Measurements from ENCODE around the gene TRIM54. TPM values are rescaled to one million over a fixed set of nuclear protein-coding genes. Genes with fewer than 3 reads are reported as not detected.

Gene TRIM54
- total RNA-seq, 1 experiment from 2014 or later: 9.8 TPM

DNA sequence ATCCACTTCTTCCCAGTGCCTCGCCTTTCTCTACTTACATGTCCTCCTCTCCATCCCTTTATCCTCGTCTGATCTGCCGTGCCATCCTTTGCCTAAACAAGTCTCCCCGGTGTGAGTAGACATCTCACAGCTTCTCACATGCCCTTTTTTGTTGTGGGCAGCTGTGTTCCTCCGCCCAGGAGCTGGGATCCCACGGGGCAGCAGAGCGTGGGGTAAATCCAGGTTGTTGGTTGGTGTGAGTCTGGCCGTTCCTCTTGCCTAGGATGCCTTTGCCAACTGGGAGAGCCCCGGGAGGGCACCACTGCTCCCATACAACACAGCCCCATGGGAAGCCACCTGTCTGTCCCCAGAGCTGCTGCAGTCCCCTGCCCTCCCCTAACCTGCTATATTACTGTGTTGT, 41.8 kb upstream of the TRIM54 start:
- Histone ChIP-seq H3K4me1 (replicated peaks; ENCODE audit: insufficient read depth) (no peaks in the 10 kb centered on the region), H3F3A (ENCODE audit: insufficient read depth, low read depth) (peaks cover under 1% of the 10 kb centered on the region; the same call in 1 of the 2 replicates), H3K4me2 (no peak overlapping the region), H3K27ac (no peak overlapping the region), H3K27me3 (ENCODE audit: insufficient read depth, low read depth) (no peaks in the 10 kb centered on the region), H3K4me3 (no peak overlapping the region), H3K36me3 (ENCODE audit: low read depth) (peaks cover 3% of the 10 kb centered on the region; the same call in 1 of the 2 replicates), H3K9me2 (ENCODE audit: insufficient read depth) (no peaks in the 10 kb centered on the region), H4K20me1 (ENCODE audit: insufficient read depth) (no peaks in the 10 kb centered on the region), H3K79me2 (ENCODE audit: low read depth) (no peaks in the 10 kb centered on the region), H3K9me3 (ENCODE audit: insufficient read depth, low read depth) (no peaks in the 10 kb centered on the region), H2AFZ (no peak overlapping the region)
- BruUV-seq (replicated peaks): no TSS peak
- TF ChIP-seq EZH2 (IDR thresholded peaks at IDR 0.05; ENCODE audit: low read depth): no peak
- TF ChIP-seq, protein P1, sequence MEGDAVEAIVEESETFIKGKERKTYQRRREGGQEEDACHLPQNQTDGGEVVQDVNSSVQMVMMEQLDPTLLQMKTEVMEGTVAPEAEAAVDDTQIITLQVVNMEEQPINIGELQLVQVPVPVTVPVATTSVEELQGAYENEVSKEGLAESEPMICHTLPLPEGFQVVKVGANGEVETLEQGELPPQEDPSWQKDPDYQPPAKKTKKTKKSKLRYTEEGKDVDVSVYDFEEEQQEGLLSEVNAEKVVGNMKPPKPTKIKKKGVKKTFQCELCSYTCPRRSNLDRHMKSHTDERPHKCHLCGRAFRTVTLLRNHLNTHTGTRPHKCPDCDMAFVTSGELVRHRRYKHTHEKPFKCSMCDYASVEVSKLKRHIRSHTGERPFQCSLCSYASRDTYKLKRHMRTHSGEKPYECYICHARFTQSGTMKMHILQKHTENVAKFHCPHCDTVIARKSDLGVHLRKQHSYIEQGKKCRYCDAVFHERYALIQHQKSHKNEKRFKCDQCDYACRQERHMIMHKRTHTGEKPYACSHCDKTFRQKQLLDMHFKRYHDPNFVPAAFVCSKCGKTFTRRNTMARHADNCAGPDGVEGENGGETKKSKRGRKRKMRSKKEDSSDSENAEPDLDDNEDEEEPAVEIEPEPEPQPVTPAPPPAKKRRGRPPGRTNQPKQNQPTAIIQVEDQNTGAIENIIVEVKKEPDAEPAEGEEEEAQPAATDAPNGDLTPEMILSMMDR (conservative IDR thresholded peaks at IDR 0.05): no peak
- ChIA-PET POLR2A (ENCODE audit: unreplicated experiment) (no interaction called here), CTCF (no interaction called here)
- no peak for DNase-seq
- intact Hi-C loops (cut with micrococcal nuclease; ENCODE audit: unreplicated experiment): no loop called here

DNA sequence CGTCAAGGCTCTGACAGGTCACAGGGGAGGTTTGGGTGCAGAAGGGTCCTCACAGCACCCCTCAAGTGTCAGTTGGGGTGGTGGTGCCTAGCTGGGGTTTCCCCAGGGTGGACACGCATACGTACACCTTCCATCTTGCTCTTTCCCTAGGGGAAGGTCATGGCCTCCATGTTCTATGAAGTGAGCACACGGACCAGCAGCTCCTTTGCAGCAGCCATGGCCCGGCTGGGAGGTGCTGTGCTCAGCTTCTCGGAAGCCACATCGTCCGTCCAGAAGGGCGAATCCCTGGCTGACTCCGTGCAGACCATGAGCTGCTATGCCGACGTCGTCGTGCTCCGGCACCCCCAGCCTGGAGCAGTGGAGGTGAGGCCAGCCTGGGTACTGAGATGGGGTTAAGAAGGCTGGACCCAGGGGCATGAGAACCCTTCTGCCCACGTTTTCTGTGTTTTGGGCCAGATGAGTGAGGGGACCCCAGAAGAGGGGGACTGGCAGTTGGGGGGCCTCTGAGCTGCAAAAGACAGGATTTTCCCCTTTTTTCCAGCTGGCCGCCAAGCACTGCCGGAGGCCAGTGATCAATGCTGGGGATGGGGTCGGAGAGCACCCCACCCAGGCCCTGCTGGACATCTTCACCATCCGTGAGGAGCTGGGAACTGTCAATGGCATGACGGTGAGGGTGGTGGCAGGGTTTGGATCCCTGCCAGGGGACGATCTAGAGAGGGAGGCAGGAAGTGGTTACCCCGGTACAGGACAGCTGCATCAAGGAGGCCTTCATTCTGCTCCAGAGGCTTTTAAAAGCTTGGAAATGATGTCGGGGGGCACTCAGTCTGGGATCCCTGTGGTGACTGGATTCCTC, 40.2 kb upstream of the TRIM54 start:
- ChIA-PET CTCF (interaction anchor here (0.6 to 0.7 kb wide), 2 partner anchors 61 to 154 kb away, joined by 4 to 26 read pairs; no protein-coding TSS in a partner anchor), POLR2A (ENCODE audit: unreplicated experiment) (no interaction called here)
- intact Hi-C loops (cut with micrococcal nuclease; ENCODE audit: unreplicated experiment): no loop called here
- TF ChIP-seq, protein P1 (conservative IDR thresholded peaks at IDR 0.05): no peak
- no peak for TF ChIP-seq EZH2 (IDR thresholded peaks at IDR 0.05; ENCODE audit: low read depth)
- Histone ChIP-seq H4K20me1 (ENCODE audit: insufficient read depth) (no peaks in the 10 kb centered on the region), H3K9me3 (ENCODE audit: insufficient read depth, low read depth) (no peaks in the 10 kb centered on the region), H3K36me3 (ENCODE audit: low read depth) (peaks cover 3% of the 10 kb centered on the region; the same call in 1 of the 2 replicates), H2AFZ (no peak overlapping the region), H3K4me1 (replicated peaks; ENCODE audit: insufficient read depth) (no peaks in the 10 kb centered on the region), H3K27ac (no peak overlapping the region), H3K79me2 (ENCODE audit: low read depth) (no peaks in the 10 kb centered on the region), H3K27me3 (ENCODE audit: insufficient read depth, low read depth) (no peaks in the 10 kb centered on the region), H3F3A (ENCODE audit: insufficient read depth, low read depth) (peaks cover 4% of the 10 kb centered on the region; the same call in 1 of the 2 replicates), H3K9me2 (ENCODE audit: insufficient read depth) (no peaks in the 10 kb centered on the region), H3K4me2 (no peak overlapping the region), H3K4me3 (no peak overlapping the region)
- no TSS peak for BruUV-seq (replicated peaks)
- no peak for DNase-seq

DNA sequence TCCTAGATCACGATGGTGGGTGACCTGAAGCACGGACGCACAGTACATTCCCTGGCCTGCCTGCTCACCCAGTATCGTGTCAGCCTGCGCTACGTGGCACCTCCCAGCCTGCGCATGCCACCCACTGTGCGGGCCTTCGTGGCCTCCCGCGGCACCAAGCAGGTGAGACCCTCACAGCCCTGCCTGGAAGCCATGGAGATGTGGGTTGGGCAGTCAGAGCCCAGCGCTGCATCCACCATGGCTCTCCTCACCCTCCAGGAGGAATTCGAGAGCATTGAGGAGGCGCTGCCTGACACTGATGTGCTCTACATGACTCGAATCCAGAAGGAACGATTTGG, 39.6 kb upstream of the TRIM54 start:
- Histone ChIP-seq H3K4me3 (no peak overlapping the region), H3K4me2 (no peak overlapping the region), H3K79me2 (ENCODE audit: low read depth) (no peaks in the 10 kb centered on the region), H3K9me2 (ENCODE audit: insufficient read depth) (no peaks in the 10 kb centered on the region), H3K27me3 (ENCODE audit: insufficient read depth, low read depth) (no peaks in the 10 kb centered on the region), H3F3A (ENCODE audit: insufficient read depth, low read depth) (peaks cover 4% of the 10 kb centered on the region; the same call in 1 of the 2 replicates), H3K4me1 (replicated peaks; ENCODE audit: insufficient read depth) (no peaks in the 10 kb centered on the region), H3K9me3 (ENCODE audit: insufficient read depth, low read depth) (no peaks in the 10 kb centered on the region), H3K36me3 (ENCODE audit: low read depth) (peaks cover 3% of the 10 kb centered on the region; the same call in 1 of the 2 replicates), H3K27ac (no peak overlapping the region), H4K20me1 (ENCODE audit: insufficient read depth) (no peaks in the 10 kb centered on the region), H2AFZ (no peak overlapping the region)
- ChIA-PET POLR2A (ENCODE audit: unreplicated experiment) (no interaction called here), CTCF (interaction anchor here (0.6 to 0.7 kb wide), 2 partner anchors 61 to 155 kb away, joined by 4 to 26 read pairs; no protein-coding TSS in a partner anchor)
- no peak for TF ChIP-seq EZH2 (IDR thresholded peaks at IDR 0.05; ENCODE audit: low read depth)
- TF ChIP-seq, protein P1 (conservative IDR thresholded peaks at IDR 0.05): no peak
- no TSS peak for BruUV-seq (replicated peaks)
- intact Hi-C loops (cut with micrococcal nuclease; ENCODE audit: unreplicated experiment): no loop called here
- no peak for DNase-seq
